HEK293T (cell line): ENCODE data around the gene FCN2.

Experiments used
- CTCF ChIA-PET: fragments of 350-600 bp; formaldehyde crosslinking; extraction: SDS; loops from one replicate; lab custom pipeline; 2021; ENCODE audit warnings: antibody characterized with exemption, inconsistent platforms; lab: Yijun Ruan, JAX
- POLR2A ChIA-PET: fragments of 350-600 bp; formaldehyde crosslinking; extraction: SDS; loops from one replicate; lab custom pipeline; 2020; ENCODE audit warnings: antibody characterized with exemption, inconsistent platforms; lab: Yijun Ruan, JAX
- DNase-seq: peaks from one replicate; pipeline ENCODE4 v3.0.0; 2012; ENCODE audit warnings: mixed read lengths; ENCODE audit errors: extremely low spot score
- ARNT ChIP-seq: fragments of 450-650 bp; IDR thresholded peaks from 2 replicates; pipeline ENCODE4 v1.6.1; 2017; ENCODE audit warnings: mild to moderate bottlenecking
- BHLHE40 ChIP-seq: fragments of 450-650 bp; IDR thresholded peaks from 2 replicates; pipeline ENCODE4 v1.6.1; 2016; ENCODE audit warnings: mild to moderate bottlenecking, moderate library complexity, borderline replicate concordance
- CTBP1 ChIP-seq: fragments of 450-650 bp; IDR thresholded peaks from 2 replicates; pipeline ENCODE4 v1.6.1; 2016; ENCODE audit warnings: borderline replicate concordance
- ELF4 ChIP-seq: fragments of 450-650 bp; IDR thresholded peaks from 2 replicates; pipeline ENCODE4 v1.6.1; 2017; ENCODE audit warnings: antibody characterized with exemption
- FOXA1 ChIP-seq: fragments of 450-650 bp; IDR thresholded peaks from 2 replicates; pipeline ENCODE4 v1.6.1; 2016; ENCODE audit warnings: mild to moderate bottlenecking
- FOXK2 ChIP-seq: fragments of 450-650 bp; IDR thresholded peaks from 2 replicates; pipeline ENCODE4 v1.6.1; 2016; ENCODE audit warnings: mild to moderate bottlenecking
- FOXM1 ChIP-seq: fragments of 450-650 bp; IDR thresholded peaks from 2 replicates; pipeline ENCODE4 v1.6.1; 2017; ENCODE audit warnings: mild to moderate bottlenecking, borderline replicate concordance
- HDGF ChIP-seq: fragments of 450-650 bp; IDR thresholded peaks from 2 replicates; pipeline ENCODE4 v1.6.1; 2017; ENCODE audit warnings: antibody characterized with exemption, borderline replicate concordance
- L3MBTL2 ChIP-seq: fragments of 450-650 bp; conservative IDR thresholded peaks from 2 replicates; pipeline ENCODE4 v1.6.1; 2016; ENCODE audit warnings: mild to moderate bottlenecking
- LEF1 ChIP-seq: fragments of 450-650 bp; IDR thresholded peaks from 2 replicates; pipeline ENCODE4 v1.6.1; 2017; ENCODE audit warnings: mild to moderate bottlenecking, borderline replicate concordance
- NFRKB ChIP-seq: fragments of 450-650 bp; IDR thresholded peaks from 2 replicates; pipeline ENCODE4 v1.6.1; 2016; ENCODE audit warnings: mild to moderate bottlenecking, moderate library complexity
- PKNOX1 ChIP-seq: fragments of 450-650 bp; IDR thresholded peaks from 2 replicates; pipeline ENCODE4 v1.6.1; 2016
- SP1 ChIP-seq: fragments of 450-650 bp; IDR thresholded peaks from 2 replicates; pipeline ENCODE4 v1.6.1; 2017
- SUZ12 ChIP-seq: fragments of 450-650 bp; IDR thresholded peaks from 2 replicates; pipeline ENCODE4 v1.6.1; 2016; ENCODE audit warnings: mild to moderate bottlenecking
- TARDBP ChIP-seq: fragments of 450-650 bp; IDR thresholded peaks from 2 replicates; pipeline ENCODE4 v1.6.1; 2016
- ZNF384 ChIP-seq: fragments of 450-650 bp; IDR thresholded peaks from 2 replicates; pipeline ENCODE4 v1.6.1; 2016

The FCN2 gene

GRCh38 chr9:134916161-134916665, 35.6 kb downstream of the FCN2 start:
- no peak for DNase-seq
- TF ChIP-seq FOXM1 = no peak
- TF ChIP-seq SP1 = no peak
- no peak for TF ChIP-seq TARDBP
- no peak for TF ChIP-seq SUZ12
- ChIA-PET CTCF (no interaction called here), POLR2A (no interaction called here)

DNA sequence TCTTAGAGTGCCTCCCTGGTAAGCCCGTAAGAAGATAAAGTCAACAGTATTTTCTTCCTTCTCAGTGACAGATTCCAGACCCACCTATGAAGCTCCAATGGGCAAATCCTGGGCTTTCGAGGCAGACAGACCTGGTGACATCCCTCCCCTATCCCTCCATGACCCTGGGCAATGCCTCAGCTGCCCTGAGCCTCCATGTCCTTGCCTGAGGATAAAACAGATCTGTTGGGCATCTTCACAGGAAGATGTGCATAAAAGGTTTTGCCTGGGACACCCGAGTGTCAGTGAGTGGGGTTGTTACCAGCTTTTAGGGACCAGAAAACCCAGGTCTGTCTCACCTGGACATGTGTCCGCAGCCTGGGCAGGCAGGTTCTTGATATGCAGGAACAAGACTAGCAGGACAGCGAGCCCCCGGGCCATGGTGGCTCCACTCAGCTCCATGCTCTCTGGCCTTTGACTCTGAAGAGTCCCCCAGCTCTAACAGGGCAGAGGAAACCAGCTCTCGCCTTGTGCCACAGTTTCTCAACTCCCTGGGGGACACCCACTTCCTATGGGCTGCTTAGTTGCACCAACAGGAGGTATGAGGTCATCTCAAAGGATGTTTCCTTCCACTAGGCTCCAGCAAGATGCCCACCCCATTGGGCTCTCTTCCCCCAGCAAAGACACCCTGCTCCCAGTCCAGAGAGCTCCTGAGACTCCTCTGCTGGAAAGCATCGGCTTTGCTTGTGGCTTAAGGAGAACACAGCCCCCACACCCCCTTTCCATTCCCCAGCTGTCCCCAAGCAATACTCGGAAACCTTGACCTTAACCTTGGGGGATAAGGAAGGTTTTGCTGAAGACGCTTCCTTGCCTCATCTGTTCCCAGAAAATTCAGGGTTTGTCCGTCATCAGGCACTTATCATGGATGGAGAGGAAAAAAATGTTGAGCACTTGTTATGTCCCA, 37.1 kb downstream of the FCN2 start, which contains the start of gene FCN1:
Gene FCN1 (minus strand): TSS at position 482 of the 943 bp plus-strand sequence. CDS start 41 bp downstream, at position 441.
- DNase-seq = no peak
- ChIA-PET POLR2A (no interaction called here), CTCF (no interaction called here)
- no peak for TF ChIP-seq TARDBP
- TF ChIP-seq ARNT = no peak
- no peak for TF ChIP-seq NFRKB
- TF ChIP-seq SUZ12 = no peak
- TF ChIP-seq ELF4 = no peak
- no peak for TF ChIP-seq BHLHE40
- TF ChIP-seq FOXA1 = no peak
- no peak for TF ChIP-seq SP1
- no peak for TF ChIP-seq HDGF
- TF ChIP-seq L3MBTL2 = no peak
- no peak for TF ChIP-seq LEF1
- no peak for TF ChIP-seq ZNF384
- no peak for TF ChIP-seq PKNOX1
- TF ChIP-seq FOXK2 = no peak

- ChIA-PET CTCF (no interaction called here), POLR2A (no interaction called here)
- DNase-seq = no peak
- TF ChIP-seq BHLHE40 (no peak), FOXA1 (no peak), CTBP1 (no peak), FOXK2 (no peak), ZNF384 (no peak), LEF1 (no peak), ELF4 (no peak), FOXM1 (no peak), L3MBTL2 (no peak), TARDBP (no peak), ARNT (no peak), PKNOX1 (no peak), SUZ12 (no peak), NFRKB (no peak), SP1 (no peak), HDGF (no peak)
Measured at GRCh38 chr9:134918646-134919045, 38.0 kb downstream of the FCN2 start.

GRCh38 chr9:134919303-134919702, 38.7 kb downstream of the FCN2 start:
- TF ChIP-seq CTBP1 (no peak), SUZ12 (no peak), LEF1 (no peak), FOXM1 (no peak), BHLHE40 (no peak), FOXK2 (no peak), L3MBTL2 (no peak), NFRKB (no peak), SP1 (no peak), ARNT (no peak)
- DNase-seq = no peak
- POLR2A ChIA-PET = no interaction called here
- CTCF ChIA-PET = no interaction called here

GRCh38 chr9:134922066-134922931, 41.7 kb downstream of the FCN2 start:
- ChIA-PET POLR2A (no interaction called here), CTCF (no interaction called here)
- no peak for DNase-seq
- no peak for TF ChIP-seq NFRKB
- TF ChIP-seq SUZ12 = no peak
- TF ChIP-seq ELF4 = no peak
- no peak for TF ChIP-seq FOXK2
- no peak for TF ChIP-seq PKNOX1
- TF ChIP-seq TARDBP = no peak
- no peak for TF ChIP-seq ARNT
- TF ChIP-seq BHLHE40 = no peak
- TF ChIP-seq ZNF384 = no peak
- no peak for TF ChIP-seq HDGF
- TF ChIP-seq CTBP1 = no peak

GRCh38 chr9:134922932-134923240, 42.3 kb downstream of the FCN2 start:
- no peak for DNase-seq
- TF ChIP-seq TARDBP (no peak), FOXA1 (no peak), BHLHE40 (no peak), SUZ12 (no peak), NFRKB (no peak), PKNOX1 (no peak), HDGF (no peak), L3MBTL2 (no peak), SP1 (no peak), FOXK2 (no peak), CTBP1 (no peak)
- ChIA-PET POLR2A (no interaction called here), CTCF (no interaction called here)
